Thoracic aorta (tissue), 2 donors: ENCODE data around the gene KAT2B. TPM values are rescaled to one million over a fixed set of nuclear protein-coding genes. Genes with fewer than 3 reads are reported as not detected.
A peak's percentile ranks its signal among the peaks of the same experiment; 100 is the strongest.
"Not testable (repeated sequence)": the region's sequence is repeated elsewhere in the genome, so short reads cannot be mapped to it uniquely, and the experiment has no call there.

Experiments
- ATAC-seq: fragments of 150-250 bp; one replicate; pipeline ENCODE4 v1.8.0; 2017; ENCODE audit warnings: low read depth; ENCODE audit not compliant: insufficient number of reproducible peaks, low FRiP score
- DNase-seq: peaks from one replicate; pipeline ENCODE4 v3.0.0-alpha.2; 2020; ENCODE audit warnings: low spot score
- H3K27ac ChIP-seq, 2 donors: fragments of 200-600 bp; sonication (generic); 1 replicate in 1 of 2; 2 replicates in 1 of 2; pipeline ENCODE4 v1.5.1; 2016; ENCODE audit warnings: mild to moderate bottlenecking in 2 of 2, moderate library complexity in 2 of 2
- H3K27me3 ChIP-seq: fragments of 200-600 bp; sonication (generic); replicated peaks from 2 replicates; pipeline ENCODE4 v1.6.0; 2016; ENCODE audit warnings: mild to moderate bottlenecking; ENCODE audit not compliant: insufficient read depth
- H3K36me3 ChIP-seq: fragments of 200-600 bp; sonication (generic); one replicate; pipeline ENCODE4 v1.5.1; 2016
- H3K4me1 ChIP-seq, 2 donors: fragments of 200-600 bp; sonication (generic); 1 replicate in 1 of 2; 2 replicates in 1 of 2; pipeline versions ENCODE4 v1.5.1 to v1.6.0; 2016; ENCODE audit warnings: low read depth in 2 of 2, mild to moderate bottlenecking in 1 of 2; ENCODE audit not compliant: control insufficient read depth in 1 of 2
- H3K4me3 ChIP-seq: fragments of 200-600 bp; sonication (generic); 2 replicates; pipeline ENCODE4 v1.5.1; 2016; ENCODE audit warnings: mild to moderate bottlenecking
- H3K9me3 ChIP-seq: fragments of 200-600 bp; sonication (generic); 2 replicates; pipeline ENCODE4 v1.5.1; 2016
- total RNA-seq, 2 donors: library from RNA; depleted of rRNA; stranded (reverse); fragments of >200 nt; gene quantifications; one replicate each; pipeline versions ENCODE4 v1.1.0 to v1.2.3, GENCODE V29; 2016
- TF ChIP-seq, protein P1 (sequence below): fragments of 200-600 bp; sonication (generic); IDR thresholded peaks from one replicate; pipeline ENCODE4 v1.5.1; 2019; ENCODE audit warnings: antibody characterized with exemption

Gene KAT2B
- total RNA-seq, 2 donors from 2014 or later: 48.0 to 72.8 TPM

DNA sequence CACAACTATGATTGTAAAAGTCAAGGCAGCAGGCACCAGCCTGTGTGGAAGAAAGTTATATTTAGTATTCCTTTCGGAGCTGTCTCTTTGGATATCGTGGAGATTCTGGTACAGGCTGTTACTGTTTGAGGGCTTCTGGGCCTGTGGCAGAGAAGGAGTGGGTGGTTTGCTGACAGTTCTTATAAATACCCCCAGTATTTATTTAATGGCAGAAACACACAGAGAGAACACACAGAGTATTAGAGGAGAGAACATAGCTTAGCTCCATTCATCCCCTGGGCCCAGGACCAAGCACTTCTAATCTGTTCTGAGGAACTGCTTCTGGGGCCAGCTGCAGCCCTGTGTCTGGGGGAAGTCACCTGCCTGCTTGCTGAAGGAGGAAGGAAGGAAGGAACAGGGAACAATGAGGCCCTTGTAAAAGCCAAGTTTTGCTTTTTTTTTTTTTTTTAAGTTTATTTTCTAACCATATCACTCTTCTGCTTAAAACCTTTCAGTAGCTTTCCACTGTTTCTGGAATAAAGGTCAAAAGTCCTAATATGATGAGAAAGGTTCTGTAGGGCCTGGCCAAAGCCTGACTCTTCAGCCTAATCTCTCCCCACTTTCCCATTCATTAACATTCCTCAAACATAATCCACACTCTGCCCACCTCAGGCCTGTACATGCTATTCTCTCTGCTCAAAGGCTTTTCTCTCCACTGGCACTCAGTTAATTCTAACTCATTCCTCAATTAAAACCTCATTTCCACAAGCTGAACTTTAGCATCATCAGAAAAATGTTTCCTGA lies 16.4 kb upstream of the KAT2B start:
- Histone ChIP-seq H3K4me1 (peaks cover 0 to 14% of the 10 kb centered on the region in 2 donors), H3K9me3 (no peaks in the 10 kb centered on the region), H3K27me3 (no peaks in the 10 kb centered on the region), H3K36me3 (no peaks in the 10 kb centered on the region), H3K27ac (peak overlapping the region; percentile 18 to 36), H3K4me3 (no peak overlapping the region)
- ATAC-seq: no peak
- TF ChIP-seq, protein P1, sequence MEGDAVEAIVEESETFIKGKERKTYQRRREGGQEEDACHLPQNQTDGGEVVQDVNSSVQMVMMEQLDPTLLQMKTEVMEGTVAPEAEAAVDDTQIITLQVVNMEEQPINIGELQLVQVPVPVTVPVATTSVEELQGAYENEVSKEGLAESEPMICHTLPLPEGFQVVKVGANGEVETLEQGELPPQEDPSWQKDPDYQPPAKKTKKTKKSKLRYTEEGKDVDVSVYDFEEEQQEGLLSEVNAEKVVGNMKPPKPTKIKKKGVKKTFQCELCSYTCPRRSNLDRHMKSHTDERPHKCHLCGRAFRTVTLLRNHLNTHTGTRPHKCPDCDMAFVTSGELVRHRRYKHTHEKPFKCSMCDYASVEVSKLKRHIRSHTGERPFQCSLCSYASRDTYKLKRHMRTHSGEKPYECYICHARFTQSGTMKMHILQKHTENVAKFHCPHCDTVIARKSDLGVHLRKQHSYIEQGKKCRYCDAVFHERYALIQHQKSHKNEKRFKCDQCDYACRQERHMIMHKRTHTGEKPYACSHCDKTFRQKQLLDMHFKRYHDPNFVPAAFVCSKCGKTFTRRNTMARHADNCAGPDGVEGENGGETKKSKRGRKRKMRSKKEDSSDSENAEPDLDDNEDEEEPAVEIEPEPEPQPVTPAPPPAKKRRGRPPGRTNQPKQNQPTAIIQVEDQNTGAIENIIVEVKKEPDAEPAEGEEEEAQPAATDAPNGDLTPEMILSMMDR: no peak
- DNase-seq: no peak

DNA sequence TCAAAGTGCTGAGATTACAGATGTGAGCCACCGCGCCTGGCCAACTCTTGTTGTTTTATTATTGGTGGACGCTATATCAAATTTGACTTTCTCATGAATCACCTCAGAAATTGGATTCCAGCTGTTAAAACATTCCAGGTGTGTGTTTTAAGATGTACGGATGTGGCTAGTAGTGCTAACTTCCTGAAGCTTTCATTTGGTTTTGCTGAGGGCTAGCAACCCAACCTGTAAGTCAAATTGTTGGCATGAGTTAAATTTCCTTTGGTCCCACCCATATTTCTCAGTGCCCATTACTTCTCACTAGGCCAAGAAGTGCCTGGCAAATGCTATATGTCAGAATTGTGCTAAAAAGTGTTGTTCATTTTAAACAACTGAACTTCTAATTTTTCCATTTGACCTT lies 13.1 kb upstream of the KAT2B start:
- H3K4me1 ChIP-seq: peaks cover 0 to 14% of the 10 kb centered on the region in 2 donors
- no peak for DNase-seq
- TF ChIP-seq, protein P1: no peak
- ATAC-seq: no peak
- H3K36me3 ChIP-seq: no peaks in the 10 kb centered on the region
- H3K27me3 ChIP-seq: no peaks in the 10 kb centered on the region
- no peaks in the 10 kb centered on the region for H3K9me3 ChIP-seq
- H3K4me3 ChIP-seq: no peak overlapping the region
- H3K27ac ChIP-seq: no peak overlapping the region

- peaks cover 0 to 3% of the 10 kb centered on the region in 2 donors for H3K4me1 ChIP-seq
- no peak overlapping the region for H3K27ac ChIP-seq
- no peaks in the 10 kb centered on the region for H3K36me3 ChIP-seq
- no peak overlapping the region for H3K4me3 ChIP-seq
- no peak for ATAC-seq
- no peak for DNase-seq
- no peaks in the 10 kb centered on the region for H3K27me3 ChIP-seq
- no peaks in the 10 kb centered on the region for H3K9me3 ChIP-seq
- TF ChIP-seq, protein P1: no peak
Measured at GRCh38 chr3:20028905-20029331, 11.3 kb upstream of the KAT2B start.

DNA sequence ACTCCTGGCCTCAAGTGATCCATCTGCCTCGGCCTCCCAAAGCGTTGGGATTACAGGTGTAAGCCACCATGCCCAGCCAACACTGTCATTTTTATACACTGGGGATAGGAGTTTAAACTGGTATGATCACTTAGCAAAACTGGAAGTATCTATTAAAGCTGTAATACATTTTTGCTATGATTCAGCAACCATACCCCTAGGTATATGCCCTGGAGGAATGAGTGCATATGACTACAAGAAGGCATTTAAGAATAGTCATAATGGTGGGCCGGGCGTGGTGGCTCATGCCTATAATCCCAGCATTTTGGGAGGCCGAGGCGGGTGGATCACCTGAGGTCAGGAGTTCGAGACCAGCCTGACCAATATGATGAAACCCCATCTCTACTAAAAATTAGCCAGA lies 8.3 kb upstream of the KAT2B start:
- not testable (repeated sequence) for H3K4me1 ChIP-seq, ATAC-seq, H3K27me3 ChIP-seq, DNase-seq, H3K36me3 ChIP-seq, H3K27ac ChIP-seq, H3K9me3 ChIP-seq, H3K4me3 ChIP-seq

- no peak for ATAC-seq
- no peaks in the 10 kb centered on the region for H3K27me3 ChIP-seq
- H3K36me3 ChIP-seq: no peaks in the 10 kb centered on the region
- peaks cover 5 to 12% of the 10 kb centered on the region in 2 donors for H3K4me1 ChIP-seq
- TF ChIP-seq, protein P1: no peak
- H3K9me3 ChIP-seq: no peaks in the 10 kb centered on the region
- no peak for DNase-seq
- no peak overlapping the region for H3K27ac ChIP-seq
- H3K4me3 ChIP-seq: no peak overlapping the region
Measured at GRCh38 chr3:20035019-20035418, 5.2 kb upstream of the KAT2B start.
